GM23248 (cell line): ENCODE measurements around the gene SMARCE1.

Source experiments
- EZH2 ChIP-seq: fragments of 200-600 bp; sonication (generic); IDR thresholded peaks from 2 replicates; pipeline ENCODE4 v1.6.1; 2018; ENCODE audit warnings: antibody characterized with exemption, mild to moderate bottlenecking; ENCODE audit not compliant: insufficient read depth, poor library complexity, severe bottlenecking
- EZH2phosphoT487 ChIP-seq: fragments of 200-600 bp; sonication (generic); IDR thresholded peaks from 2 replicates; pipeline ENCODE4 v1.6.1; 2018; ENCODE audit warnings: antibody characterized with exemption, moderate library complexity, mild to moderate bottlenecking, low read depth; ENCODE audit not compliant: insufficient read depth

DNA sequence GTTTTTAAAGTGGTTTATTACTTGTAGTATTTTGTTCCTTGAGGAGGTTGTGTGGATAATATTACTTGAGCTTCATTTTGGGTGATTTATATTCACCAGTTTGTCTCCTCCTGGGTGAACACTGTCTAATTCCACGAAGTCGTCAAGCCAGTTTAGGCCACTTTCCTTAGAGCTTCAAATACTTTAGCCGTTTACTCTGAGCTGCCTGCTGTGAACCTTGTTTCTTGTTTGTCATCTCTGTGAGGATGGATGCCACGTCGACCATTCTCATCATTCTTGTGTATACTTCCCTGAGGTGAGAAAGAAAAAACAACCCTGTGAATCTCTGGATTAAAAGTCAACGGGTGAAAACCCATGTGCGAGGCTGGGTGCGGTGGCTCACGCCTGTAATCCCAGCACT, 47.0 kb upstream of the SMARCE1 start:
- TF ChIP-seq EZH2 (no peak), EZH2phosphoT487 (no peak)
